Measurements from ENCODE around the gene NACA.
"Not testable (repeated sequence)": the region's sequence is repeated elsewhere in the genome, so short reads cannot be mapped to it uniquely, and the experiment has no call there.

The NACA gene

DNA sequence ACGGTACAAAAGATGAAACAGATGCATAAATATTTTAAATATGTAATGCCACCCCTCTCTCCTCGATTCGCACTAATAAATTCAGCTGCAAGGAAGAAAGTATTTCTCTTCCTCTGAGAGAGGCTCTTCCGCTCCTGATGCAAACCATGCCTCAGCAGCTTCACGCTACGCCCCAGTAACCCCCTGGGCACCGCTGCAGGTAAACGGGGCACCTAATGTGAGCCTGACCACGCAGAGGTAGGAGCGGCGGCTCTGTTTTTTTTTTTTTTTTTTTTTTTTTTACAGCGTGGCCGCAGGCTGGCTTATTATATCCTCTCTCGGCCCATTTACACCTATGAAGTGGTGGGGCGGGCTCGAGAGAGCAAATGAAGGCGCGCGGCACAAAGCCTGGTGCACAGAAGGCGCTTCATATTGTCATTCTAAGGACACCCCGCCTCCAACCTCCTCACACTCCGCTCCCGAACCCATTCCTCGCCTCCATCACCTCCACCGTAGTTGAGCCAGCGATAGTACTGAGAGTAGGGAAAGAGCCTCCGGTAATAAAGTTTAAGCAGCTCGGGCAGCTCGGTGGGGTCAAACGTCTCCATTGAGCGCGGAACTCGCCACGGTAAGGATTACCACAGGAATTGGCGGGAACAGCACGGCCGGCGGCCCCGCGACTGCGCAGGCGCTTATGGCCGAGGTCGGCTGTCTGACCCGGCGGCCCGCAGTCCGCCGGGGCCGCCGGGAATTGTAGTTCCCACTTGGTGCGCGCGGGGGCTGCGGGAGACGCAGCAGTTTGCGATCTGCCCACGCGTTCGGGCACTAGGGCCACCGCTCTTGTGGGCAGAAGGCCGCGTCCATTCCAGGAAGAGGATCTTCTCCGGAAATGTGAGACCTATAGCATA lies 26.9 kb upstream of the NACA start, which contains the start of gene PRIM1:
PRIM1 (minus strand) TSS at position 612 of the 887 bp plus-strand sequence; CDS start at position 587, 25 bp downstream.
- peak within 1 kb of the TSS; percentile 79 for H3K4me3 ChIP-seq (ENCODE audit: control insufficient read depth, low read depth, low read length)
- DNase-seq (ENCODE audit: low read depth): peak; percentile 71
- TF ChIP-seq, protein P1, sequence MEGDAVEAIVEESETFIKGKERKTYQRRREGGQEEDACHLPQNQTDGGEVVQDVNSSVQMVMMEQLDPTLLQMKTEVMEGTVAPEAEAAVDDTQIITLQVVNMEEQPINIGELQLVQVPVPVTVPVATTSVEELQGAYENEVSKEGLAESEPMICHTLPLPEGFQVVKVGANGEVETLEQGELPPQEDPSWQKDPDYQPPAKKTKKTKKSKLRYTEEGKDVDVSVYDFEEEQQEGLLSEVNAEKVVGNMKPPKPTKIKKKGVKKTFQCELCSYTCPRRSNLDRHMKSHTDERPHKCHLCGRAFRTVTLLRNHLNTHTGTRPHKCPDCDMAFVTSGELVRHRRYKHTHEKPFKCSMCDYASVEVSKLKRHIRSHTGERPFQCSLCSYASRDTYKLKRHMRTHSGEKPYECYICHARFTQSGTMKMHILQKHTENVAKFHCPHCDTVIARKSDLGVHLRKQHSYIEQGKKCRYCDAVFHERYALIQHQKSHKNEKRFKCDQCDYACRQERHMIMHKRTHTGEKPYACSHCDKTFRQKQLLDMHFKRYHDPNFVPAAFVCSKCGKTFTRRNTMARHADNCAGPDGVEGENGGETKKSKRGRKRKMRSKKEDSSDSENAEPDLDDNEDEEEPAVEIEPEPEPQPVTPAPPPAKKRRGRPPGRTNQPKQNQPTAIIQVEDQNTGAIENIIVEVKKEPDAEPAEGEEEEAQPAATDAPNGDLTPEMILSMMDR (conservative IDR thresholded peaks at IDR 0.05; ENCODE audit: control insufficient read depth, insufficient read depth, low read depth, low read length): no peak

DNA sequence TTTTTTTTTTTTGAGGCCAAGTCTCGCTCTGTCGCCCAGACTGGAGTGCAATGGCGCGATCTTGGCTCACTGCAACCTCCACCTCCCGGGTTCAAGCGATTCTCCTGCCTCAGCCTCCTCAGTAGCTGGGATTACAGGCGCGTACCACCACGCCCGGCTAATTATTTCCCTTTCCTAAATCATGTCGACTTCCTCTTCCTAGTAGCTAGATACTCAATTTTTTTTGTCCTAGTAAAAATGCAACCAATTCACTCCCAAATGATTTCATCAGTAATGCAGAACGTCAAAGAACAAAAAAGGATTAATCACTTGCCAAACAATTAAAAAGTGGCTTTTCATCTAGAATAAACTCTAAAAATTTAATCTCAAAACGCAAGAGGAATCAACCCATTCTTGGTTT lies 25.5 kb upstream of the NACA start:
- H3K4me3 ChIP-seq (ENCODE audit: control insufficient read depth, low read depth, low read length); DNase-seq (ENCODE audit: low read depth): not testable (repeated sequence)

DNA sequence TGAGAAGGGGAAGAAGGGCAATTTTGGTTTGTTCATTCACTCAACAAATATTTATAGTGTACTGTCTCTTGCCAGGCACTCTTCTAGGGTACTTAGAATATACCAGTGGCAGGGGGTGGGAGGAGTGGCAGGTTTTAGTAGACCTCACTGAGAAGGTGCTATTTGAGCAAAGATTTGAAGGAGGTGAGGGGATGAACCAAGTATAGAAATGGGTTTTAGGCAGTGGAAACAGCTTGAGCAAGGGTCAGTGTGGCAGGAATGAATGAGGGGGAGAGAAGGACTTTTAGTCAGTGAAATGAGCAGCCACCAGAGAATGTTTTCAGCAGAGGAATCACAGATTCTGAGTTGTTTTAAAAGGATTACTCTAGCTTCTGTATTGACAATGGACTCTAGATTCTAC lies 24.8 kb upstream of the NACA start:
- DNase-seq (ENCODE audit: low read depth): no peak
- no peak overlapping the region for H3K4me3 ChIP-seq (ENCODE audit: control insufficient read depth, low read depth, low read length)
- TF ChIP-seq, protein P1 (conservative IDR thresholded peaks at IDR 0.05; ENCODE audit: control insufficient read depth, insufficient read depth, low read depth, low read length): no peak

DNA sequence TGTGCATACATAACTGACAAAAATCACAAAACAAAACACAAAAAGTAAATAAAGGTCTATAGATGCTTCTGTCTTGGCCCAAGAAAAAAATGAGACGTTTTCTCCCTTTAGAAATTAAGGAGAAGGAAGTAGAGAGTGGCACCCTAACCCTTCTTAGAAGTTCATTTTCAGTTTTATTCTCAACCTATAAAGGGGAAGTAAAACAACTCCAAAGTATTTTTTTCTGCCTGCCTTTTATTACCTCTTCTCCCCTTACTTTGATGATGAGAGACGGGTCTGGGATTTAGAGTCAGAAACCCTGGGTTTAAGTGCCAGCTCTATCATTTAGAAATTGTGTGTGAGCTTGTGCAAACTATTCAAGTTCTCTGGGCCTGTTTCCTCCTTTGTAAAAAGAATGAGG lies 24.3 kb upstream of the NACA start:
- TF ChIP-seq, protein P1 (conservative IDR thresholded peaks at IDR 0.05; ENCODE audit: control insufficient read depth, insufficient read depth, low read depth, low read length): no peak
- no peak for DNase-seq (ENCODE audit: low read depth)
- no peak overlapping the region for H3K4me3 ChIP-seq (ENCODE audit: control insufficient read depth, low read depth, low read length)

DNA sequence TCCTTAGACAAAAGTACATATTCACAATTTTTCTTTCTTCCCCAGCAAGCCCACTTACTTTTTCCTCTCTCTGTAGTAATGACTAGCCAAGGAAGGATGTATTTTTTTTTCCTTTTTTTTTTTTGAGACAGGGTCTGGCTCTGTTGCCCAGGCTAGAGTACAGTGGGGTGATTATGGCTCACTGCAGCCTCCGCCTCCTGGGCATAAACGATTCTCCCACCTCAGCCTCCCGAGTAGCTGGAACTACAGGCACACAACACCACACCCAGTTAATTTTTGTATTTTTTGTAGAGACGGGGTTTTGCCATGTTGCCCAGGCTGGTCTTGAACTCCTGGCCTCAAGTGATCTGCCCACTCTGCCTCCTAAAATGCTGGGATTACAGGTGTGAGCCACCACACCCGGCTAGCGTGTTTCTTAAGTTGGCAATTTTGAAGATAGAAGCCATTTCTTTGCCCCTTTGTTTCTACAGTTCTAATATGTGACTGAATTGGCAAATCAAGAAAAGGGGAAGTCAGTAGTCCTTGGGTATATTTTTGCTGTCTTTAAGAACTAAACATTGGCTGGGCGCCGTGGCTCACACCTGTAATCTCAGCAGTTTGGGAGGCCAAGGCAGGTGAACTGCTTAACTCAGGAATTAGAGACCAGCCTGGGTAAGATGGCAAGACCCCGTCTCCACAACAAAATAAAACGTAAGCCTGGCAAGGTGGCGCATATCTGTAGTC lies 3.2 kb upstream of the NACA start:
- no peak overlapping the region for H3K4me3 ChIP-seq (ENCODE audit: control insufficient read depth, low read depth, low read length)
- DNase-seq (ENCODE audit: low read depth): no peak

DNA sequence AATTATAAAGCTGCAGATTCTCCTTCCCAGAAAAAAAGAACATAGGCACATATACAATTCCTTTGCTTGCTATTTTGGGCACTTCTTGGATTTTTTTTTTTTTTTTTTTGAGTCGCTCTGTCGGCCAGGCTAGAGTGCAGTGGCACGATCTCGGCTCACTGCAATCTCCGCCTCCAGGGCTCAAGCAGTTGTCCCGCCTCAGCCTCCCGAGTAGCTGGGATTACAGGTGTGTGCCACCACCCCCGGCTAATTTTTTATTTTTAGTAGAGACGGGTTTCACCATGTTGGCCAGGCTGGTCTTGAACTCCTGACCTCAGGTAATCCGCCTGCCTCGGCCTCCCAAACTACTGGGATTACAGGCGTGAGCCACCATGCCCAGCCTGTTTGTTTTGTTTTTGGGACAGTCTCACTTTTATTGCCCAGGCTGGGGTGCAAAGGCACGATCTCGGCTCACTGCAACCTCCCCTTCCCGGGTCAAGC lies 1.1 kb upstream of the NACA start:
- DNase-seq (ENCODE audit: low read depth); H3K4me3 ChIP-seq (ENCODE audit: control insufficient read depth, low read depth, low read length): not testable (repeated sequence)

More for the DNA sequence above, 3.2 kb upstream of the NACA start:
- TF ChIP-seq, protein P1 (conservative IDR thresholded peaks at IDR 0.05; ENCODE audit: control insufficient read depth, insufficient read depth, low read depth, low read length): no peak

DNA sequence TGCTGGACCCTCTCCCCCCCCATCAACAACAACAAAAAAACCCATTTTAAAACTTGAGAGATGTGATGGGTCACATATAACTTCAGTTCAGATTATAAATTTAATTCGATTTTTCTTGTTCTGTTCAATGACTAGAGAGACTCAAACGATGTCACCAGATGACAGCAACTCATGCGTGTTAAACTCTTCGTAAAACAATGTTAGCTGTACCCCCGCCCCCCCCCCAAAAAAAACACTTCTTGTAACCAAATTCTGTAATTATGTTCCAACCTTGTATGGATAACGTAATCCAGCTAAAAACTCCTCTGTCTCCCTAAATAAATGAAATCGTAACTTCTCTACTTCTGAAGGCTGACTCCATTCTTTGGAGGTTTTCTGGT lies 614 bp upstream of the NACA start:
- H3K4me3 ChIP-seq (ENCODE audit: control insufficient read depth, low read depth, low read length): peak overlapping the region; percentile 100
- no peak for DNase-seq (ENCODE audit: low read depth)
- TF ChIP-seq, protein P1 (conservative IDR thresholded peaks at IDR 0.05; ENCODE audit: control insufficient read depth, insufficient read depth, low read depth, low read length): no peak
